GF-D8 (cell line): ENCODE data around the gene MCMBP.
A peak's percentile ranks its signal among the peaks of the same experiment; 100 is the strongest.
"Not testable (repeated sequence)": the region's sequence is repeated elsewhere in the genome, so short reads cannot be mapped to it uniquely, and the experiment has no call there.

Experiments
- DNase-seq: peaks from one replicate; lab custom pipeline; 2025; lab: John Stamatoyannopoulos, UW

The MCMBP gene, protein sequence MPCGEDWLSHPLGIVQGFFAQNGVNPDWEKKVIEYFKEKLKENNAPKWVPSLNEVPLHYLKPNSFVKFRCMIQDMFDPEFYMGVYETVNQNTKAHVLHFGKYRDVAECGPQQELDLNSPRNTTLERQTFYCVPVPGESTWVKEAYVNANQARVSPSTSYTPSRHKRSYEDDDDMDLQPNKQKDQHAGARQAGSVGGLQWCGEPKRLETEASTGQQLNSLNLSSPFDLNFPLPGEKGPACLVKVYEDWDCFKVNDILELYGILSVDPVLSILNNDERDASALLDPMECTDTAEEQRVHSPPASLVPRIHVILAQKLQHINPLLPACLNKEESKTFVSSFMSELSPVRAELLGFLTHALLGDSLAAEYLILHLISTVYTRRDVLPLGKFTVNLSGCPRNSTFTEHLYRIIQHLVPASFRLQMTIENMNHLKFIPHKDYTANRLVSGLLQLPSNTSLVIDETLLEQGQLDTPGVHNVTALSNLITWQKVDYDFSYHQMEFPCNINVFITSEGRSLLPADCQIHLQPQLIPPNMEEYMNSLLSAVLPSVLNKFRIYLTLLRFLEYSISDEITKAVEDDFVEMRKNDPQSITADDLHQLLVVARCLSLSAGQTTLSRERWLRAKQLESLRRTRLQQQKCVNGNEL

GRCh38 chr10:119872610-119872859, at the start of gene MCMBP:
Gene MCMBP (minus strand): TSS chr10:119872843. CDS start chr10:119872584, 259 bp downstream.
- no peak for DNase-seq

DNA sequence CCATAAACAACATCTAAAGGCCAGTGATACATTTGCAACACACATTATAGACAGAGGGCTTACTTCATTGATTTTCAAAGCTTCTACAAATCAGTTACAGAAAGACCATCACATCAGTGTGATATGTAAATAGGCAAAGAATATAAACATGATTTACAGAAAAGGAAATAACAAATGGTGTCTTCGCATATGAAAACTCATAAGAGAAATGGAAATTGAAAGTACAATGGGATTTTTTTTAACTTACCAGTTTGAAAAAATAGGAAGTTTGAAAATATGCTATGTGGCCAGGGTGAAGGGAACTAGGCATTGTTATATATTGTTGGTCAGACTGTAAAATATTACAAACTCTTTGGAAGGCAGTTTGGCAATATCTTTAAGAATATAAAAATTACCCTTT, 47.2 kb upstream of the MCMBP start:
- DNase-seq: no peak

DNA sequence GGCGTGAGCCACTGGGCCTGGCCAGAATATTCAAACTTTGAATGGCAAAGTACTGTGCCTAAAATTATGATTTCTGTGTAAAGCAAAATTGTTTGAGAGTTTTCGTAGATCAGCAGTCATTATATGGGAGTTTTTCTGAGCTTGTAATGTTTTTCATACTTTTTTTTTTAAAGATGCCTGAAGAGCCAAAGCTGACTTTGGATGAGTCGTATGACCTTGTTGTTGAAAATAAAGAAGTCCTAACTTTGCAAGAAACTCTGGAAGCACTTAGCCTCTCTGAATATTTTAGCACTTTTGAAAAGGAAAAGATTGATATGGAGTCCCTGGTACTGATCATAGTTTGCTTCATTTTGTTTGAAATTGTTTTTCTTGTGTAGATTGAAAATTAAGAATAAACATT, 46.6 kb upstream of the MCMBP start:
- no peak for DNase-seq

- DNase-seq: no peak
Measured at GRCh38 chr10:119917777-119918176, 45.1 kb upstream of the MCMBP start.

- DNase-seq: no peak
Measured at GRCh38 chr10:119910689-119911088, 38.0 kb upstream of the MCMBP start.

GRCh38 chr10:119908166-119908565, 35.5 kb upstream of the MCMBP start:
- DNase-seq: no peak

DNA sequence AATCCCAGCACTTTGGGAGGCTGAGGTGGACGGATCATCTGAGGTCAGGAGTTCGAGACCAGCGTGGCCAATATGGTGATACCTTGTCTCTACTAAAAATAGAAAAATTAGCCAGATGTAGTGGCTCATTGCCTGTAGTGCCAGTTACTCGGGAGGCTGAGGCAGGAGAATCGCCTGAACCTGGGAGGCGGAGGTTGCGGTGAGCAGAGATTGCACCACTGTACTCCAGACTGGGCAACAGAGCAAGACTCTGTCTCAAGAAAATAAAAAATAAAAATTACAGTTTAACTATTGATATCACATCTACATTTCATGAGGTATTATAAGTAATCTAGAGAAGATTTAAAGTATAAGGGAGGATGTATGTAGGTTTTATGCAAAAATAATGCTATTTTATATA, 35.1 kb upstream of the MCMBP start:
- DNase-seq: not testable (repeated sequence)

- DNase-seq: no peak
Measured at GRCh38 chr10:119903946-119904666, 31.5 kb upstream of the MCMBP start.

- DNase-seq: no peak
Measured at GRCh38 chr10:119898577-119898976, 25.9 kb upstream of the MCMBP start.

DNA sequence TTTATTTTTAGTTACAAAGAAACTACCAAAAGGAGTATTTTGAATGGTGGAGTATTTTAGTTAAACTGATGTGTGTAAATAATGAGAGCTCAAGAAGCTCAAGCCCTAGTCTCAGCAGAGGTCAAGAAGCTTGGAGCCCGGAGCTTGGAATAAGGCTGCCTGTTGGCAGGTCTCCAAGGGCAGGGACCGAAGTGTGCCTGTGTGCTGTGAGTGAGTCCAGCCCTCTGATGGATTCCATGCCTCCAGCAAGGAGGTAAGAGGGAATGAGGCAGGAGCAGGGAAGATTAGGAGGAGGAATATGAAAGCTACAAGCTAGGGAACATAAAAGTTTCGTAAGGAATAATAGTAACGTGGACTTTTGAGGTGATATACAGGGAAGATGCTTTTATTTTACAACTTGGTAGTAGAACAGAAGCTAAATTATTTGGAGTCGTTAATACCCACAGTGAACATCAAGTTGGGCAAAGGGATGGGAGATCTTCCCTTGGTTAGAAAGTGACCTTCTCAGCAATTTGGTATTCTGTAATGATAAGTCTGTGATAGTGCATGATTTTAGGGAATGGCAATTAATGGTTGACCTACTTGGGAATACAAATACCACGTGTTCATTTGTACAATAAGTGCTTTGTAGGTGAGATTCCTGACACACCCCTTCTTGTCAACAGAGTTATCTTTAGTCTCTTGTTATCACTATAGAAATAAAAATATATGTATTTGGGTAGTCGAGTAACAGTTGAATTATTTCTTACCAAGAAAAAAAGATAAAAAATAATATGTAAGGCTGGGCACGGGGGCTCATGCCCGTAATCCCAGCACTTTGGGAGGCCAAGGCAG, 24.5 kb upstream of the MCMBP start:
- DNase-seq: no peak

DNA sequence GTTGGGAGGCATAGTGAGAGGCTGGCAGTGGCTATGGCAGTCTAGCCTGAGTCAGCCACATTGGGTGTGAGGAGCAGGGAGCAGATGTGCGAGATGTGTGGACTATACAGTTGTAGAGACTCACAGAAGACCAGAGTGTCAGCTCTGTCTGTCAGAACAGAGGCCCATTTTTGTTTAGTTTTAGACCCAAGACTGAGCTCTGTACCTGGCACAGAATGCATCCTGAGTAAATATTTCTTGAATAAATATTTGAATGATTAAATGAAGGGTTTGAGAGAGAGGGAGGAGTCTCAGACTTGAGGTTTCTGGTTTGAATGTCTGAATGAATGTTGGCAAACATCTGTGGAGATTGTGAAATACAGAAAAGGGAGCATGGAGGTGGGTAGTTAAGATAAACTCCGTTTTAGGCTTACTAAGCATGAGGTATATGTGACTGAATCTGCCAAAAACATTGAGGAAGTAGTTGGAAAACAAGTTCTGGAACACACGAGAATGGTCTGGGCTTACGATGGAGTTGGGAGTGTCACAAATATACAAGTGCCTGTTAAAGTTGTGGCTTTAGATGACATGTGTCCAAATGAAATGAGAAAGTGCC, 23.5 kb upstream of the MCMBP start:
- DNase-seq: peak; percentile 72

DNA sequence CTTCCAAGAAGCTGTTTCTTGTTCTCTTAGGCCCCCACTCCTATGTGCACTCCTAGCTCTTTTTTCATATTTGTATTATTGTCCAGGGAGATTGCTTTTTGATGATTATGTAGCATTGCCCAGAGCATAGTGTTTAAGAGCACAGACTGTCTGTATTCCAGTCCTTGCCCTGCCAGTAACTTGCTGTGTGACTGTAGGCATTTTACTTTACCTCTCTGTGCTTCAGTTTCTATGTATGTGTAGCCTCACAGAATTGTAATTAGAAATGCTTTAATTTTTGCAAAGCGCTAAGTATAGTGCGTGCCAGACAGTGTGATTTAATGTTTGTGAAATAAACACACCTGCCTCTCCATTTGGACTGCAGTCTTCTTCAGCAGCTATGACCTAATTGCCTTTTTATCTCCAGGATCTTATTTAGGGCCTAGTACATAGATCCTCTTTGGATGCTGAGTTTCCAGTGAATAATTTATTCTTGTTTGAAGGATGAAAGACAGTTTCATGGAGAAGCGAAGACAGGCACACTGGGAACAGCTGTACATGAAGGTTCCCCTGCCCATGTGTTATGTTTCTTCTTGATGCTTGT, 21.3 kb upstream of the MCMBP start:
- no peak for DNase-seq

DNA sequence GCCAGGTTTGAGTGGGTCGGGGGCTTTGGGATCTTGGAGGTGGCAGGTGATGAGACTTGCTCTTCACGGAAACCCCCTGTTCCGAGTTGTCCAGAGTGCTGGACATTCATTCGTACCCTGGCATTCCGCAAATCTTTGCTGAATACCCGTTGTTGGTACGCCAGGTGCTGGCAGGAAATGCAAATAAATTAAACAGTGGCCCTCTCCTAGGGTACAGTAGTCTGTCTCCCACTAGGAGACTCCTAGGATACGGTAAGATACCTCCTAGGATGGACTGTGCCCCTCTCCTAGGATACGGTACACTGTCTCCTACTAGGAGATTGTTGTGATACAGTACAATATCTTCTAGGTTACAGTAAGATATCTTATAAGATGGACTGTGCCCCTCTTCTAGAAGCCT, 20.4 kb upstream of the MCMBP start:
- DNase-seq: no peak

- DNase-seq: peak; percentile 78
Measured at GRCh38 chr10:119892188-119893065, 19.8 kb upstream of the MCMBP start, which contains the start of gene SEC23IP. Gene SEC23IP (plus strand): TSS chr10:119892730. CDS start chr10:119892783, 53 bp downstream.

DNA sequence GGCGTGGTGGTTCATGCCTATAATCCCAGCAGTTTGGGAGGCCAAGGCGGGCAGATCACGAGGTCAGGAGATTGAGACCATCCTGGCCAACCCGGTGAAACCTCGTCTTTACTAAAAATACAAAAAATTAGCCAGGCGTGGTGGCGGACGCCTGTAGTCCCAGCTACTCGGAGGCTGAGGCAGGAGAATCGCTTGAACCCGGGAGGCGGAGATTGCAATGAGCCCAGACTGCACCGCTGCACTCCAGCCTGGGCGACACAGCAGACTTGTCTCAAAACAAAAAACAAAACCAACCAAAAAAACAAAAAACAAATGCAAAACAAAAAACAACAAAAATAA, 19.2 kb upstream of the MCMBP start:
- DNase-seq: not testable (repeated sequence)

DNA sequence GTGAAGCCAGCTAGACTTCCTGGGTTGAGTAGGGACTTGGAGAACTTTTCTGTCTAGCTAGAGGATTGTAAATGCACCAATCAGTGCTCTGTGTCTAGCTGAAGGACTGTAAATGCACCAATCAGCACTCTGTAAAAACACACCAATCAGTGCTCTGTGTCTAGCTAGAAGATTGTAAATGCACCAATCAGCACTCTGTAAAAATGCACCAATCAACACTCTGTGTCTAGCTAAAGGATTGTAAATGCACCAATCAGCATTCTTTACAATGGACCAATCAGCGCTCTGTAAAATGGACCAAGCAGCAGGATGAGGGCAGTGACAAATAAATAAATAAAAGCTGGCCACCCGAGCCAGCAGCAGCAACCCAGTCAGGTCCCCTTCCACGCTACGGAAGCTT, 17.7 kb upstream of the MCMBP start:
- DNase-seq: not testable (repeated sequence)

GRCh38 chr10:119889201-119889600, 16.6 kb upstream of the MCMBP start:
- not testable (repeated sequence) for DNase-seq

- DNase-seq: peak; percentile 25
Measured at GRCh38 chr10:119888715-119889114, 16.1 kb upstream of the MCMBP start.

- DNase-seq: not testable (repeated sequence)
Measured at GRCh38 chr10:119886070-119886469, 13.4 kb upstream of the MCMBP start.

- DNase-seq: not testable (repeated sequence)
Measured at GRCh38 chr10:119883901-119884611, 11.4 kb upstream of the MCMBP start.
